B cell (primary cell): ENCODE measurements around the gene ADARB2. TPM values are rescaled to one million over a fixed set of nuclear protein-coding genes. Genes with fewer than 3 reads are reported as not detected.

ENCODE experiments used
- ATAC-seq: fragments of 200-7000 bp; cut with Tn5 transposase; one replicate; pipeline ENCODE4 v1.10.0; 2021; ENCODE audit warnings: low read depth, mild to moderate bottlenecking, moderate number of reproducible peaks, moderate library complexity
- CTCF ChIA-PET: fragments of 350-600 bp; sonication (Branson Sonifier 250); formaldehyde crosslinking; loops from one replicate; lab custom pipeline; 2021; ENCODE audit warnings: antibody characterized with exemption, inconsistent platforms; lab: Charles Lee
- POLR2A ChIA-PET: fragments of 350-600 bp; sonication (Branson Sonifier 250); formaldehyde crosslinking; loops from one replicate; lab custom pipeline; 2021; ENCODE audit warnings: antibody characterized with exemption; lab: Charles Lee
- DNase-seq: peaks from one replicate; pipeline ENCODE4 v3.0.0; 2013
- H2AFZ ChIP-seq: 2 replicates; pipeline ENCODE4 v1.6.1; 2012; ENCODE audit warnings: mild to moderate bottlenecking, low read depth, low read length; ENCODE audit not compliant: insufficient read depth, poor library complexity, severe bottlenecking
- H3K27ac ChIP-seq, 2 donors: 1 replicate in 1 of 2; 2 replicates in 1 of 2; pipeline ENCODE4 v1.5.1; 2012 to 2013; ENCODE audit warnings: low read length in 2 of 2, mild to moderate bottlenecking in 2 of 2, moderate library complexity in 1 of 2
- H3K27me3 ChIP-seq, 4 experiments: fragments of 200-600 bp in 1 of 4; sonication (generic) in 1 of 4; replicated peaks in 1 of 4; 1 replicate in 2 of 4; 2 replicates in 2 of 4; pipeline versions ENCODE4 v1.6.1 to v1.7.0; 2013 to 2016; ENCODE audit warnings: low read length in 3 of 4, mild to moderate bottlenecking in 2 of 4, mixed read lengths in 1 of 4, moderate library complexity in 1 of 4; ENCODE audit not compliant: insufficient read depth in 4 of 4, control insufficient read depth in 3 of 4; ENCODE audit errors: control extremely low read depth in 1 of 4
- H3K36me3 ChIP-seq, 2 experiments: replicated peaks in 1 of 2; 1 replicate in 1 of 2; 2 replicates in 1 of 2; pipeline versions ENCODE4 v1.6.1 to v1.7.1; 2013; ENCODE audit warnings: low read length in 1 of 2; ENCODE audit not compliant: insufficient read depth in 2 of 2, control insufficient read depth in 1 of 2; ENCODE audit errors: control extremely low read depth in 1 of 2, extremely low read depth in 1 of 2
- H3K4me1 ChIP-seq, 2 donors: fragments of 200-600 bp in 1 of 2; sonication (generic) in 1 of 2; 1 replicate in 1 of 2; 2 replicates in 1 of 2; pipeline versions ENCODE4 v1.5.1 to v1.6.1; 2013 to 2017; ENCODE audit warnings: low read length in 2 of 2; ENCODE audit not compliant: control insufficient read depth in 2 of 2, insufficient read depth in 2 of 2
- H3K4me2 ChIP-seq: replicated peaks from 2 replicates; pipeline ENCODE3; 2012; ENCODE audit warnings: mild to moderate bottlenecking, low read depth, low read length; ENCODE audit not compliant: poor library complexity, severe bottlenecking
- H3K4me3 ChIP-seq, 5 experiments: fragments of 200-600 bp in 1 of 5; sonication (generic) in 1 of 5; 1 replicate in 3 of 5; 2 replicates in 2 of 5; pipeline versions ENCODE4 v1.5.1 to v1.7.0; 2011 to 2016; ENCODE audit warnings: low read length in 4 of 5, mild to moderate bottlenecking in 4 of 5, low read depth in 2 of 5, control low read depth in 1 of 5, moderate library complexity in 1 of 5; ENCODE audit not compliant: insufficient read depth in 1 of 5; ENCODE audit errors: control extremely low read depth in 1 of 5, extremely low read depth in 1 of 5
- H3K79me2 ChIP-seq: fragments of 200-600 bp; sonication (generic); one replicate; pipeline ENCODE4 v1.6.0; 2016; ENCODE audit warnings: low read length; ENCODE audit not compliant: control insufficient read depth, insufficient read depth
- H3K9ac ChIP-seq: fragments of 200-600 bp; sonication (generic); 2 replicates; pipeline ENCODE4 v1.6.1; 2017; ENCODE audit warnings: mild to moderate bottlenecking, low read length, moderate library complexity
- H3K9me3 ChIP-seq, 3 donors: one replicate each; pipeline versions ENCODE4 v1.6.1 to v1.7.1; 2013; ENCODE audit warnings: low read length in 2 of 3; ENCODE audit not compliant: control insufficient read depth in 2 of 3, insufficient read depth in 1 of 3; ENCODE audit errors: control extremely low read depth in 1 of 3
- H4K20me1 ChIP-seq: 2 replicates; pipeline ENCODE4 v1.6.0; 2012; ENCODE audit warnings: mild to moderate bottlenecking, low read length; ENCODE audit not compliant: insufficient read depth, control insufficient read depth, poor library complexity, severe bottlenecking
- H3K27ac Mint-ChIP-seq: one replicate; pipeline ENCODE4 v1.8.0; 2021; ENCODE audit warnings: mixed read lengths
- H3K27me3 Mint-ChIP-seq: one replicate; pipeline ENCODE4 v1.8.0; 2021; ENCODE audit warnings: mixed read lengths
- H3K4me1 Mint-ChIP-seq: one replicate; pipeline ENCODE4 v1.8.0; 2021; ENCODE audit warnings: mixed read lengths
- H3K4me3 Mint-ChIP-seq: one replicate; pipeline ENCODE4 v1.8.0; 2021; ENCODE audit warnings: mixed read lengths
- H3K9me3 Mint-ChIP-seq: one replicate; pipeline ENCODE4 v1.8.0; 2022; ENCODE audit warnings: mixed read lengths; ENCODE audit not compliant: insufficient read depth
- CTCF ChIP-seq: fragments of 200-600 bp; IDR thresholded peaks from one replicate; pipeline ENCODE4 v1.8.0; 2022; ENCODE audit warnings: antibody characterized with exemption, mild to moderate bottlenecking
- EZH2 ChIP-seq: IDR thresholded peaks from 2 replicates; pipeline ENCODE4 v1.6.1; 2012; ENCODE audit warnings: borderline replicate concordance, low read depth, mild to moderate bottlenecking, moderate library complexity, low read length; ENCODE audit not compliant: insufficient read depth, poor library complexity, severe bottlenecking
- WGBS: methylation state at CpG from one replicate; pipeline ENCODE4 v1.1.5; 2013; ENCODE audit warnings: missing lambda C conversion rate; ENCODE audit not compliant: insufficient coverage; 5-methylcytosine and 5-hydroxymethylcytosine counted together
- intact Hi-C: fragments of 100-400 bp; cut with micrococcal nuclease; formaldehyde crosslinking; loops from one replicate; pipeline ENCODE4 v1.10.0; 2022
- polyA plus RNA-seq: library from polyadenylated mRNA; depleted of rRNA; stranded (reverse); fragments of >200 nt; gene quantifications from 2 replicates; pipeline ENCODE4 v1.2.3, GENCODE V29; 2012
- total RNA-seq, 2 donors: library from RNA; stranded (reverse); fragments of 120-200 nt in 1 of 2; gene quantifications; 1 replicate in 1 of 2; 2 replicates in 1 of 2; pipeline versions ENCODE4 v1.2.3 to v1.2.4, GENCODE V29; 2013 to 2022

The ADARB2 gene
- total and polyA plus RNA-seq, 2 donors (not counting 1 experiment from before 2014, with no cell fraction given): 0.13 to 0.96 TPM

GRCh38 chr10:1648648-1649047, 88.7 kb downstream of the ADARB2 start:
- WGBS: 79% methylated on average over 11 of the region's 12 CpGs
- CTCF ChIA-PET: no interaction called here
- peaks cover 0 to 10% (median 0%) of the 10 kb centered on the region in 4 experiments for H3K27me3 ChIP-seq

GRCh38 chr10:1646332-1646731, 91.0 kb downstream of the ADARB2 start:
- H3K4me3 ChIP-seq: no peak overlapping the region
- whole genome bisulfite sequencing: 81% methylated on average over 5 of the region's 5 CpGs
- ChIA-PET POLR2A (no interaction called here), CTCF (no interaction called here)
- no peak overlapping the region for H3K27ac ChIP-seq
- TF ChIP-seq CTCF (no peak), EZH2 (no peak)
- peaks cover 0 to 18% (median 0%) of the 10 kb centered on the region in 4 experiments for H3K27me3 ChIP-seq
- Mint-ChIP-seq H3K4me3 (no peak overlapping the region), H3K27ac (no peak overlapping the region), H3K27me3 (peaks cover 46% of the 10 kb centered on the region), H3K4me1 (peaks cover 10% of the 10 kb centered on the region), H3K9me3 (no peaks in the 10 kb centered on the region)
- H3K9me3 ChIP-seq: no peaks in the 10 kb centered on the region
- no peak for ATAC-seq
- no peaks in the 10 kb centered on the region for H3K79me2 ChIP-seq
- no peak overlapping the region for H3K9ac ChIP-seq
- H4K20me1 ChIP-seq: no peaks in the 10 kb centered on the region
- H3K4me2 ChIP-seq: no peak overlapping the region
- DNase-seq: no peak
- no peaks in the 10 kb centered on the region for H3K36me3 ChIP-seq
- peaks cover 6 to 7% of the 10 kb centered on the region in 2 donors for H3K4me1 ChIP-seq
- intact Hi-C loops: no loop called here
- no peak overlapping the region for H2AFZ ChIP-seq

More at GRCh38 chr10:1648648-1649047, 88.7 kb downstream of the ADARB2 start:
- ATAC-seq (no peak), DNase-seq (no peak)
- no peak overlapping the region for H3K27ac Mint-ChIP-seq
- H3K4me3 Mint-ChIP-seq: no peak overlapping the region
- H3K9ac ChIP-seq: no peak overlapping the region
- peaks cover 34% of the 10 kb centered on the region for H3K27me3 Mint-ChIP-seq
- H3K9me3 Mint-ChIP-seq: no peaks in the 10 kb centered on the region
- H3K4me3 ChIP-seq: no peak overlapping the region
- no peaks in the 10 kb centered on the region for H4K20me1 ChIP-seq
- no peaks in the 10 kb centered on the region for H3K79me2 ChIP-seq
- peaks cover 0 to 2% (median 0%) of the 10 kb centered on the region in 3 donors for H3K9me3 ChIP-seq
- intact Hi-C loops: no loop called here
- no peak overlapping the region for H2AFZ ChIP-seq
- H3K4me1 ChIP-seq: no peaks in the 10 kb centered on the region
- TF ChIP-seq CTCF (no peak), EZH2 (no peak)
- H3K27ac ChIP-seq: no peak overlapping the region
- POLR2A ChIA-PET: no interaction called here
- no peak overlapping the region for H3K4me2 ChIP-seq
- H3K4me1 Mint-ChIP-seq: peaks cover 2% of the 10 kb centered on the region
- no peaks in the 10 kb centered on the region for H3K36me3 ChIP-seq
